Jurkat, Clone E6-1 (cell line): ENCODE measurements around the gene DR1.
"Not testable (repeated sequence)": the region's sequence is repeated elsewhere in the genome, so short reads cannot be mapped to it uniquely, and the experiment has no call there.

Source experiments
- DNase-seq: peaks from one replicate; pipeline ENCODE4 v3.0.0-alpha.2; 2011; ENCODE audit warnings: low read depth, low spot score
- H3K4me3 ChIP-seq: 2 replicates; pipeline ENCODE4 v1.5.1; 2011; ENCODE audit warnings: mild to moderate bottlenecking, low read length, control low read depth, moderate library complexity

DR1 gene

DNA sequence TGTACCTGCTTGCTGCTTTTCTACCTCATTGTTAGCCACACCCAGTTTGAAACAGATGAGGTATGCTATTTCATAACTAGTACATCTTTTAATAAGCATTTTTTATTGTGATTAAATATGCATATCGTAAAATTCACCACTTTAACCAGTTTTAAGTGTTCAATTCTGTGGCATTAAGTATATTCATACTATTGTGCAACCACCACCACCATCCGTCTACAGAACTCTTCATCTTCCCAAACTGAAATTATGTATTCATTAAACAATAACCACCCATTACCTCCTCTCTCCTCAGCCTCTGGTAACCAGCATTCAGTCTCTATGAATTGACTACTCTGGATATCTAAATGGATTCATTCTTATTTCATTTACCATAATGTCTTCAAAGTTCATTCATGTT is 20.1 kb downstream of the DR1 start:
- DNase-seq = no peak
- no peak overlapping the region for H3K4me3 ChIP-seq

- no peak for DNase-seq
- no peak overlapping the region for H3K4me3 ChIP-seq
Observed at GRCh38 chr1:93369734-93370133, 24.0 kb downstream of the DR1 start.

GRCh38 chr1:93374334-93375106 is 28.8 kb downstream of the DR1 start:
- DNase-seq = no peak
- H3K4me3 ChIP-seq = no peak overlapping the region

DNA sequence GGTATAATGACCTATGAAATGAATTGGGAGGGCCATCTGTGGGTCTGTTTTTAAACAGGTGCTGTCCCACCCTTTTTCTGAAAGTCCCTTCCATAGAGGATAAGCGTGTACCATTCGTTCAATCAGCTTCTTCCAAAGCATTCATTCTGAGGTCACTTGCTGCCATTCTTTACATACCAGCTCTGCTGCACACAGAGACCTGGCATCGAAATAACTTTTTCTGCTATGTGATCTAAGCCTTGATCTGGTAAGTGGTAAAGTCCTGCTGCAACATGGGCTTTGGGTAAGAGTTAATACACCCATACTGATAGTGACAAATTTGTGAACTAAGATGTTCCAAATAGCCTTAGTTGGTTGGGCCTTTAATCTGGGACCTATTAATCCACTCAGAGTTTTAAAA is 38.9 kb downstream of the DR1 start:
- H3K4me3 ChIP-seq = no peak overlapping the region
- DNase-seq = no peak

DNA sequence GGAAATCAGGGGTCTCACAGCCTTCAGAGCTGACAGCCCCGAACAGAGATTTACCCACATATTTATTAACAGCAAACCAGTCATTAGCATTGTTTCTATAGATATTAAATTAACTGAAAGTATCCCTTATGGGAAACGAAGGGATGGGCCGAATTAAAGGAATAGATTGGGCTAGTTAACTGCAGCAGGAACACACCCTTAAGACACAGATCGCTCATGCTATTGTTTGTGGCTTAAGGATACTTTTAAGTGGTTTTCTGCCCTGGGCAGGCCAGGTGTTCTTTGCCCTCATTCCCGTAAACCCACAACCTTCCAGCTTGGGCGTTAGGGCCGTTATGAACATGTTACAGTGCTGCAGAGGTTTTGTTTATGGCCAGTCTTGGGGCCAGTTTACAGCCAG is 40.6 kb downstream of the DR1 start:
- H3K4me3 ChIP-seq, DNase-seq: not testable (repeated sequence)

DNA sequence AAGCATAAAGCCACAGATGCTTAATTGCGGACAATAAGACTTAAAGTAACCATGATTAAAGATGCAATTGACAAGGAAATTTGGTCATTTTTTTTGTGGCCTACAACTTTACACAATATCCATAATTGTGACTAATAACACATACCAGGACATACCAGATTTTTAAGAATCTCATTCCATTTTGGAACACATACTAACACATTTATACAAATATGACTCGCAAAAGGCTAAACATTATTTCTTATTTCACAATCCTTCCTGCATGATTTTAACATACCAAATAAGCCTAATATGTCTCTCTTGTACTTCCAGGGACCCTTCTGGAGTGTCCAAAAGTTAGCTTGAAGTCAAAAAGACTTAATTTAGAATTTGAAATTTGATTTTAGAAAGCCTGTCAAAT is 48.8 kb downstream of the DR1 start:
- no peak overlapping the region for H3K4me3 ChIP-seq
- DNase-seq = no peak

DNA sequence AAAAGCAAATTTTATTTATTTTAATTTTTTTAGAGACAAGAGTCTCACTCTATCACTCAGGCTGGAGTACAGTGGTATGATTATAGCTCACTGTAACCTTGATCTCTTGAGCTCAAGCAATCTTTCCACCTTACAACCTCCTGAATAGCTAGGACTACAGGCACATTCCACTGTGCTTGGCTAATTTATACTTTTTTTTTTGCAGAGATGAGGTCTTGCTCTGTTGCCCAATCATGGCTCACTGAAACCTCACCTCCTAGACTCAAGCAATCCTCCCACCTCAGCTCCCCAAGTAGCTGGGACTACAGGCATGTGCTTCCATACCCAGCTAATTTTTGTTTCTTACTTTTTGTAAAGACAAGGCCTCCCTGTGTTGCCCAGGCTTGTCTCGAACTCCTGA is 49.5 kb downstream of the DR1 start:
- no peak for DNase-seq
- no peak overlapping the region for H3K4me3 ChIP-seq

DNA sequence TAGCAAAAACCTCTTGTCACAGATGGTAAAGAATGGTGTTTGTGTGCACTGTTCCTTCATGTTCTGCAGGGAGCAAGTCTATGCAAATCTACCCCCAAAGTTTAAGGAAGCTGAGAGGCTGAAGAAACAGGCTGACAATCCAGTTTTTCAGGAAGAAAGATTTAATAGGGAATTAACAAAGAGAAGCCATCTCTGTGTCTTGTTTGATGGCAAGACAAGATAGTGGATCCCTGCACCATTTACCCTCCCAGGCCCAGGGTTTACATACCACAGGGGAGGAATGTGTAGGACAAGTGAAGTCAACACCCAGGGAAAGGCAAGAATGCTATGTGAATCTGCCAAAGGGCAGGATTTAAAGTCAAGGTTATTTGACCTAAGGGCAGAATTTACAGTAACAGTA is 54.1 kb downstream of the DR1 start:
- no peak overlapping the region for H3K4me3 ChIP-seq
- no peak for DNase-seq

GRCh38 chr1:93408203-93408602 is 62.5 kb downstream of the DR1 start:
- H3K4me3 ChIP-seq = no peak overlapping the region
- DNase-seq = no peak

DNA sequence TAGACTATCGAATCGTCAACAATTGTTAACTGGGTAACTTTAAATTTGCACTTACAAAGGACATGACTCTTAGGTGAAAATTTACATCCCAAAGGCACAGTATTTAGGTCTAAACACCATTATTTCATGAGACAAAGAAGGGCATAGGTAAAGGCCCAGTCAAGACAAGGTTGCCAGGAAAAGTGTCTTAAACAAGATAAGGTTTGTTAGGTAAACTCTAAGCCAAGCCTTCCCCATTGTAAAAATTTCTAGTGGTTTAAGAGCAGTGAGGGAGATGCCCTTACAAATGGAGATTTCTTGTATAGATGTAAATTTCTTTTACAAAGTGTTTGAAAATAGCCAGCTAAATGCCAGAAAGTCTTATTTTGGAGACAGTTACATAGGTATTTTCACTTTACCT is 65.3 kb downstream of the DR1 start:
- H3K4me3 ChIP-seq = no peak overlapping the region
- no peak for DNase-seq

DNA sequence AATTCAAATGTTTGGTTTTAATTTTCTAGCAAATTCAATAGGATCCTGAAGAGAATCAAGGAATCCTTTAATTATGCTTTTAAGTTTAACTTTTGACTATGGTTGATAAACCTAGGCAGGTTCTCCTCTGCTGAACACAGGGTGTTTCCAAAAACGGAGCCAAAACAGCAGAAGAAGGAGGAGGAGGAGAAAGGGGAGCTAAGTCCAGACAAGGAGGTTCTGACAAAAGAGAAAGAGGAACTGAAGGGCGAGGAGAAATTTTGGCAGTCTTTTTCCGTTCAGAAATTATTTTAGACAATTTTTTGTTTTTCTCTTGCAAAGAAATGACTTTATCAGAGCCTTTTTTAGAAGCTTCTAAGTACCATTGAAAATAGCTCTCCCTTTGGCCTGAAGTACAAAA is 69.0 kb downstream of the DR1 start:
- DNase-seq = no peak
- no peak overlapping the region for H3K4me3 ChIP-seq

DNA sequence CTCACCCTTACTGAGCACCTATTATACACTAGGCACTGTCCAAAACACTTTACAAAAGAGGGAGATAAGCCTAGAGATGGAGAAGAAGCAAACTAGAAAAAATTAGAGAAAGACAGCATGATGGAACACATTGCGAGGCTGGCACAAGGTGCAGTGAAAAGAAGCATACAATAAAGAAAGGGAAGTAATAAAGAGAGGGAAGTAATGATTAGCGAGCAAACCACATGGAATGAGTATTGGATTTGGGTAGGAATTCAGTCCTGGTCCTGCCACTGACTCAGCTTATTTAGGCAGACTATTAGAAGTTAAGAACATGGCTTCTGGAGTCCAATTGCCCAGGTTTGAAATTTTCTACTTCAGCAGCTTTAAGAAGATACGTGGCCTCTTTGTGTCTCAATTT is 69.6 kb downstream of the DR1 start:
- no peak for DNase-seq
- no peak overlapping the region for H3K4me3 ChIP-seq

DNA sequence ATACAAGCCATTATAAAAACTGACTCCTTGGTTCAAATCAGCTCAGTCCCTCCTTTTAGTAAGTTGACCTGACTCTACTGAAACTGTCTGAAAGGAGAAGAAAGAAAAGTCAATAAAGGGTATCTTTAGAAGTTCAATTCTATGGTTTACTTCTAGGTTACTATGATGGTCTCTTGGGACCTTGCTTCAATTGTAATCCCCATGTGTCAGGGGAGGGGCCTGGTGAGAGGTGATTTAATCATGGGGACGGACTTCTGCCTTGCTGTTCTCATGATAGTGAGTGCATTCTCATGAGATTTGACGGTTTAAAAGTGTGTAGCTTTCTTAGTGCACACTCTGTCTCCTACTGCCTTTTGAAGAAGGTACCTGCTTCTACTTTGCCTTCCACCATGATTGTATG is 70.5 kb downstream of the DR1 start:
- no peak for DNase-seq
- no peak overlapping the region for H3K4me3 ChIP-seq
